Measurements from ENCODE around the gene BTC. TPM values are rescaled to one million over a fixed set of nuclear protein-coding genes. Genes with fewer than 3 reads are reported as not detected.

Gene BTC
- total RNA-seq, result 0.30 TPM in 1 of 2 replicates, not detected in the other

GRCh38 chr4:74794382-74795010 lies at the start of gene BTC:
Gene BTC, minus strand, starts transcription at chr4:74794523. Its CDS starts 198 bp downstream, at chr4:74794325.

Other genes with a start within 250 kb of the BTC start
- not detected in 2 replicates for gene PARM1, start 138.6 kb upstream of the BTC start, total RNA-seq

All from epithelial cell of umbilical artery (primary cell).